BLaER1 (cell line): ENCODE measurements around the gene VPS54.
"Not testable (repeated sequence)": the region's sequence is repeated elsewhere in the genome, so short reads cannot be mapped to it uniquely, and the experiment has no call there.

Experiments
- H3K27ac ChIP-seq: shearing (Covaris generic); formaldehyde crosslinking; 2 replicates; pipeline ENCODE4 v1.8.1; 2022
- H3K27me3 ChIP-seq: shearing (Covaris generic); formaldehyde crosslinking; 2 replicates; pipeline ENCODE4 v1.8.1; 2022
- H3K36me3 ChIP-seq: shearing (Covaris generic); formaldehyde crosslinking; 2 replicates; pipeline ENCODE4 v1.8.1; 2022
- H3K4me1 ChIP-seq: shearing (Covaris generic); formaldehyde crosslinking; 2 replicates; pipeline ENCODE4 v1.8.1; 2022
- H3K4me2 ChIP-seq: shearing (Covaris generic); formaldehyde crosslinking; 2 replicates; pipeline ENCODE4 v1.8.1; 2022
- H3K4me3 ChIP-seq: shearing (Covaris generic); formaldehyde crosslinking; 2 replicates; pipeline ENCODE4 v1.8.1; 2022
- H3K9ac ChIP-seq: shearing (Covaris generic); formaldehyde crosslinking; 2 replicates; pipeline ENCODE4 v1.8.1; 2022
- H3K9me3 ChIP-seq: shearing (Covaris generic); formaldehyde crosslinking; 2 replicates; pipeline ENCODE4 v1.8.1; 2022
- H4K20me1 ChIP-seq: shearing (Covaris generic); formaldehyde crosslinking; 2 replicates; pipeline ENCODE4 v1.8.1; 2022
- Cebpa-rat ChIP-seq: shearing (Covaris generic); IDR thresholded peaks from 2 replicates; pipeline ENCODE4 v1.8.1; 2022

VPS54 gene

GRCh38 chr2:64008434-64009009 lies 10.7 kb downstream of the VPS54 start:
- peaks cover 28% of the 10 kb centered on the region; the same call in 1 of the 2 replicates for H4K20me1 ChIP-seq
- TF ChIP-seq Cebpa-rat, result no peak
- H3K36me3 ChIP-seq, result peaks cover 27% of the 10 kb centered on the region
- peaks cover 6% of the 10 kb centered on the region; the same call in 1 of the 2 replicates for H3K9me3 ChIP-seq
- H3K9ac ChIP-seq, result no peak overlapping the region
- no peaks in the 10 kb centered on the region for H3K4me1 ChIP-seq
- H3K27ac ChIP-seq, result no peak overlapping the region
- no peak overlapping the region for H3K4me2 ChIP-seq
- no peak overlapping the region for H3K4me3 ChIP-seq
- no peaks in the 10 kb centered on the region for H3K27me3 ChIP-seq

DNA sequence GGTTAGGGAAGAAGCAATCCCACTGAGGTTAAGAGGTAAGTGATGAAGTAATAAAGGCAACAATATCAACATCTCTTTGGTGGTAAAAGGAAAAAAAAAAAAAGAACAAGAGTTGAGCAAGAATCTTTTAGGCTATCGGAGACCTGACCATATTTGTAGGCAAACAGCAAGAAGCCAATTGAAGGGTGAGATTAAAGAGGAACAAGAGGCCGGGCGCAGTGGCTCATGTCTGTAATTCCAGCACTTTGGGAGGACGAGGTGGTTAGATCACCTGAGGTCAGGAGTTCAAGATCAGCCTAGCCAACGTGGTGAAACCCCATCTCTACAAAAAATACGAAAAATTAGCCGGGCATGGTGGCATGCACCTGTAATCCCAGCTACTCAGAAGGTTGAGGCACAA lies 11.3 kb downstream of the VPS54 start:
- Histone ChIP-seq H3K27ac (no peak overlapping the region), H4K20me1 (peaks cover 26% of the 10 kb centered on the region; the same call in 1 of the 2 replicates), H3K9ac (no peak overlapping the region), H3K36me3 (peaks cover 27% of the 10 kb centered on the region), H3K4me2 (no peak overlapping the region), H3K9me3 (peaks cover 6% of the 10 kb centered on the region; the same call in 1 of the 2 replicates), H3K4me1 (no peaks in the 10 kb centered on the region), H3K27me3 (no peaks in the 10 kb centered on the region), H3K4me3 (no peak overlapping the region)
- TF ChIP-seq Cebpa-rat, result no peak

DNA sequence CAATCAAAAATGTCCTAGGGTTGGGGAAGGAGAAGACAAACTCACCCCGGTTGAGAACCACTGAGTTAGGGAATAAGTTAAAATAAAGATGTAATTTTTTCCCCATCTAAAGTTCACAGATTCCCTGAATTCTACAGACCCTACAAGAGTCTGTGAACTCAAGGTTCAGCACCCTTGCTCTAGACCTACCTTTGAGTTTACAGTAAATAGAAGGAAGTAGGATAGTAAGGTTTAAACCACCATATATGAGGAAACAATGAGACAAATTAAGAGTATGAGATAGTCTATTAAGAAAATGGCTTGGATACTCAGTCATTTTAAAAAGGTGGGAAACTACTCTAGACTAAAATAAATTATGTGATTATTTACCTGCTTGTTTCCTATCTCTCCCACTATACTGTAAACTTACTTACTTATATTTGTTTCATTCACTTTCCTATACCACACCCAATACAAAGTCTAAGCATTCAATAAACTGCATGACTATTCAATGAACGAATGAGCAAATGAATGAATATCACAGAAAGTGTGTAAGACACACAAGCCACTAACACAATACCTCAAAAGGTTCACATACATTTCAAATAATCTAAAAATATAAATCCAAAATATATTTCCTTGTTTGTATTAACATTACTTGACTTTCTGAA lies 13.4 kb downstream of the VPS54 start:
- no peaks in the 10 kb centered on the region for H3K27me3 ChIP-seq
- no peak overlapping the region for H3K4me2 ChIP-seq
- no peak for TF ChIP-seq Cebpa-rat
- H3K27ac ChIP-seq, result no peak overlapping the region
- no peak overlapping the region for H3K9ac ChIP-seq
- peaks cover 22% of the 10 kb centered on the region for H3K9me3 ChIP-seq
- no peak overlapping the region for H3K4me3 ChIP-seq
- peaks cover 41% of the 10 kb centered on the region for H3K36me3 ChIP-seq
- H3K4me1 ChIP-seq, result no peaks in the 10 kb centered on the region
- H4K20me1 ChIP-seq, result peaks cover 14% of the 10 kb centered on the region; the same call in 1 of the 2 replicates

DNA sequence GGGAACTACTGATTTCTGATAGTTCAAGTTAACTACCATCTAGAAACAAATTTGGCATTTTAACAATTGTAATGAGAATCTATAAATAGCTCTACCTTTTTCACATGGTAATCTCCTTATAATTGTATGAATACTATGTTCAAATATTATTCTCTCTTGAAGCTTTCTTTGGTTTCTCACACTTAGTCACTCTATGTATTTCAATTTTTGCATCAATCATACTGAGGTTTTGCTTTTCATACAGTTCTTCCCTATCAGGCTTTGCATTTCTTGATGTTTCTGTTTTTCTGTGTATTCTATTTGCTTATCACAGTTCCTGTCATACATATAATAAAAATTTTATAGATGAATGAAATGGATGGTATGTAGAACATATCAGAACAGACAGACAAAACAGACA lies 16.0 kb downstream of the VPS54 start:
- Histone ChIP-seq H3K27me3 (no peaks in the 10 kb centered on the region), H3K36me3 (peaks cover 58% of the 10 kb centered on the region), H3K27ac (no peak overlapping the region), H3K4me1 (no peaks in the 10 kb centered on the region), H3K4me2 (no peak overlapping the region), H3K4me3 (no peak overlapping the region), H4K20me1 (peaks cover 5% of the 10 kb centered on the region; the same call in 1 of the 2 replicates), H3K9ac (no peak overlapping the region), H3K9me3 (peaks cover 45% of the 10 kb centered on the region)
- TF ChIP-seq Cebpa-rat, result no peak

DNA sequence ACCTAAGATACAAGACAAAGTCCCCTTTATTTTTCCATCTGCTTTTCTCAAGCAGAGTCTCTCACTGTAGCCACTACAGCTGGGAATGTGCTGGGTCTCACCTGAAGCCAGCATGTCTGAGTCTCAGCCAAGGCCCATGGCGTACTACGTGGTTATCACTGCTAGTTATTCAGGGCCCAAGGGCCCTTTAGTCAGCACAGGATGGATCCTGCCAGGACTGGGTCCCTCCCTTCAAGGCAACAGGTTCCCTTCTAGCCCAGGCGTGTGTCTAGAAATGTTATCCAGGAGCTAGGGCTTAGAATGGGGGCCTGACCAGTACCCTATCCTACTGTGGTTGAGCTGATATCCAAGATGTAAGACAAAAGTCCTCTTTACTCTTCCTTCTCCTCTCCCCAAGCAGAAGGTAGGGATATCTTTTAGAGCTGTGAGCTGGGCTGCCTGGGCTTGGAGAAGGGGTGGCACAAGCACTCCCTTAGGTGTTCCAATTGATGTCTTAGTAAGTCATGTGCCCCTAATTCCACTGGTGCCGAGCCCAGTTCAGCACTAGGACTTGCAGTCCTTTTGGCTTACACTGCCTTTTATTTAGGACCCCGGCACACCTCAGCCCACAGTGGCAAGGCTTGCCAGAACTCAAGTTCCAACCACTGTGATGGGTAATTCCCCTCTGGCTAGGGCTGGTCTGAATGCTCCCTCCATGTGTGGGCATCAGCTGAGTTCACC lies 17.7 kb downstream of the VPS54 start:
- Histone ChIP-seq H3K4me3 (no peak overlapping the region), H3K4me1 (no peaks in the 10 kb centered on the region), H3K27me3 (no peaks in the 10 kb centered on the region), H3K9ac (no peak overlapping the region), H3K4me2 (no peak overlapping the region), H3K36me3 (peaks cover 44% of the 10 kb centered on the region), H3K9me3 (peaks cover 62% of the 10 kb centered on the region), H4K20me1 (no peaks in the 10 kb centered on the region; the same call in 1 of the 2 replicates), H3K27ac (no peak overlapping the region)
- no peak for TF ChIP-seq Cebpa-rat

DNA sequence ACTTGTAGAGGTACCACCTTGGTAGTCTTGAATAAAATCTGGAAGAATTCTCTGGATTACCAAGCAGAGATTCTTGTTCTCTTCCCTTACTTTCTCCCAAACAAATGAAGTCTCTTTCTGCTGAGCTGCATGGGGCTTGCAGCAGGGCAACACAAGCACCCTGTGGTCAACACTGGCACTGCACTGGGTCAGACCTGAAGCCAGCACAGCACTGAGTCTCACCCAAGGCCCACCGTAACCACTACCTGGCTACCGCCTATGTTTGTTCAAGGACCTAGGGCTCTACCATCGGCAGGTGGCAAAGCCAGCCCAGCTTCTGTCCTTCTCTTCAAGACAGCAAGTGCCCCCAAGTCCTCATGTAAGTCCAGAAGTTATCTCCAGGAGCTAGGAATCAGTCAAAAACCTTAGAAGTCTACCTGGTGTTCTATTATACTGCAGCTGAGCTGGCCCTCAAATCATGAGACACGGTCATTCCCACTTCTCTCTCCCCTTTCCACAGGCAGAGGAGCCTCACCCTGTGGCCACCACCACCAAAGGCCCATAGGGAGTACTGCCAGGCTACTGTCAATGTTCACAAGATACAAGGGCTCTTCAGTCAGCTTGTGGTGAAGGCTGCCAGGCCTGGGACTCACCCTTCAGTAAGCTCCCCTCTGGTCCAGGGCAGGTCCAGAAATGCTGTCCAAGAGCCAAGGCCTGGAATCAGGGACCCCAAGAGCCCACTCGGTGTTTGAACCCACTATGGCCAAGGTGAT lies 18.4 kb downstream of the VPS54 start:
- H3K36me3 ChIP-seq, result peaks cover 41% of the 10 kb centered on the region
- H4K20me1 ChIP-seq, result no peaks in the 10 kb centered on the region; the same call in 1 of the 2 replicates
- no peak overlapping the region for H3K27ac ChIP-seq
- no peak overlapping the region for H3K4me2 ChIP-seq
- no peaks in the 10 kb centered on the region for H3K27me3 ChIP-seq
- H3K9me3 ChIP-seq, result peaks cover 68% of the 10 kb centered on the region
- no peak overlapping the region for H3K4me3 ChIP-seq
- H3K4me1 ChIP-seq, result no peaks in the 10 kb centered on the region
- TF ChIP-seq Cebpa-rat, result no peak
- H3K9ac ChIP-seq, result no peak overlapping the region

DNA sequence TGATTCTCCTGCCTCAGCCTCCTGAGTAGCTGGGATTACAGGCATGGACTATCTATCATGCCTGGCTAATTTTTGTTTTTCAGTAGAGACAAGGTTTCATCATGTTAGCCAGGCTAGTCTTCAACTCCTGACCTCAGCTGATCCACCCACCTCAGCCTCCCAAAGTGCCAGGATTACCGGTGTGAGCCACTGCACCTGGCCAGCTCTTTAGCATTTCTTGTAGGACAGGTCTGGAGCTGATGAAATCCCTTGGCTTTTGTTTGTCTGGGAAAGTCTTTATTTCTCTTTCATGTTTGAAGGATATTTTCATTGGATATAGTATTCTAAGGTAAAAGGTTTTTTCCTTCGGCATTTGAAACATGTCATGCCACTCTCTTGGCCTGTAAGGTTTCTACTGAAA lies 20.2 kb downstream of the VPS54 start:
- H3K9me3 ChIP-seq, result peaks cover 66% of the 10 kb centered on the region

DNA sequence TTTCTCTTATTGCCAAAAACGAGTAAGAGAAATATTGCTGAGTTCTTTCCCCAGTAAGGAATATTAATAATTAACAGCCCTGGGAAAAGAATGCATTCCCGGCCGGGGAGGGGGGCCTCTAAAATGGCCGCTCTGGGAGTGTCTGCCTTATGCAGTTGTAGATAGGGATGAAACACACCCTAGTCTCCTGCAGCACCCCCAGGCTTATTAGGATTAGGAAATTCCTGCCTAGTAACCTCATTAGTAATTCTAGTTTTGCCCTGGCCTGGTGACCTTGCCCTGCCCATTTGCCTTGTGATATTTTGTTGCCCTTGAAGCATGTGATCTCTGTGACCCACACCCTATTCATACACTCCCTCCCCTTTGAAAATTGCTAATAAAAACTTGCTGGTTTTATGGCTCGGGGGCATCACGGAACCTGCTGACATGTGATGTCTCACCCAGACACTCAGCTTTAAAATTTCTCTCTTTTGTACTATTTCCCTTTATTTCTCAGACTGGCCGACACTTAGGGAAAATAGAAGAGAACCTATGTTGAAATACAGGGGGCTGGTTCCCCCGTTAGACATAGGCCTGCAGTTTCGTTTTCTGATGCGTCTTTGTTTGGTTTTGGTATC lies 22.5 kb downstream of the VPS54 start:
- peaks cover 11% of the 10 kb centered on the region; the same call in 1 of the 2 replicates for H3K4me1 ChIP-seq

More for the DNA sequence above, 20.2 kb downstream of the VPS54 start:
- Histone ChIP-seq H3K36me3 (peaks cover 34% of the 10 kb centered on the region), H3K4me3 (no peak overlapping the region), H3K9ac (no peak overlapping the region), H3K27ac (no peak overlapping the region), H4K20me1 (no peaks in the 10 kb centered on the region; the same call in 1 of the 2 replicates), H3K4me2 (no peak overlapping the region), H3K4me1 (peaks cover 7% of the 10 kb centered on the region; the same call in 1 of the 2 replicates), H3K27me3 (no peaks in the 10 kb centered on the region)
- no peak for TF ChIP-seq Cebpa-rat

DNA sequence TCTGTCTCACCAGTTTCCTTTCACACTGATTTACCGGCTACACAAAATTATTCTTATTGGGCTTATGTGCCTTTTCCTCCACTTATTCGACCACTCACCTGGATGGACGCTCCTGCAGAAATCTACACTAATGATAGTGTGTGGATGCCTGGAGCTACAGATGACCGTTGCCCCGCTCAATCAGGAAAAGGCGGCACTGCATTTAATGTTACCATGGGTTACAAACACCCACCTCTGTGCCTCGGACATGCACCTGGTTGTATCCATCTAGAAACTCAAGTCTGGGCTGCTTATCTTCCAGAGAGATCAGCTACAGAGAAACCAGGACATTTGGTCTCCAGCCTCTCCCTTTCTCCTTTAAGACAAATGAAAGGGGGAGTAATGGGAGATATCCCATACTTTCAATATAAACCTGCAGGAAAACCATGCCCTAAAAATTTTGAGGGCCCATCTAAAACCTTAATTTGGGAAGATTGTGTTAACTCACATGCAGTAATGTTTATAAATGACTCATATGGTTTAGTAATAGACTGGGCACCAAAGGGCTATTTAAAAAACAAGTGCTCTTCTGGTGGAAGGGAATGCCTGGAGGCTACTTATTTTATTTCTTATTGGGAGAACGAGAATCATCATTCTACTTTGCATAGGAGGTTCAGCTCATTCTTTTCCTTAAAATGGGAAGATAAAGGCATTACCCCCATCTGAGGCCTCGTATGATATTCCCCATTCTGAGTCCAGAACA lies 24.7 kb downstream of the VPS54 start:
- not testable (repeated sequence) for H3K9ac ChIP-seq, H3K4me2 ChIP-seq, H3K27me3 ChIP-seq, H3K4me3 ChIP-seq, H4K20me1 ChIP-seq, H3K27ac ChIP-seq
- H3K4me1 ChIP-seq, result peaks cover 11% of the 10 kb centered on the region; the same call in 1 of the 2 replicates
- H3K9me3 ChIP-seq, result peaks cover 75% of the 10 kb centered on the region
- peaks cover 21% of the 10 kb centered on the region for H3K36me3 ChIP-seq

More for the DNA sequence above, 22.5 kb downstream of the VPS54 start:
- not testable (repeated sequence) for H3K4me3 ChIP-seq, H3K27ac ChIP-seq, H3K4me2 ChIP-seq, H3K9ac ChIP-seq, H4K20me1 ChIP-seq, H3K27me3 ChIP-seq
- Histone ChIP-seq H3K36me3 (peaks cover 37% of the 10 kb centered on the region), H3K9me3 (peaks cover 75% of the 10 kb centered on the region)
